Spleen (tissue), 7 donors: ENCODE results near the gene PPP2R3A.

Source experiments
- CTCF ChIP-seq, 11 experiments: fragments of 200-600 bp in 7 of 11; fragments of 450-650 bp in 4 of 11; sonication (generic) in 4 of 11; IDR thresholded peaks in 8 of 11; conservative IDR thresholded peaks in 3 of 11; 1 replicate in 7 of 11; 2 replicates in 4 of 11; pipeline versions ENCODE4 v1.4.0 to v1.8.0; 2016 to 2021; ENCODE audit warnings: antibody characterized with exemption in 11 of 11, inconsistent platforms in 4 of 11, mild to moderate bottlenecking in 1 of 11
- POLR2AphosphoS5 ChIP-seq, 3 donors: sonication (generic); formaldehyde crosslinking; IDR thresholded peaks; one replicate each; pipeline ENCODE4 v1.5.1; 2017; ENCODE audit warnings: antibody characterized with exemption in 3 of 3
- donor health status: DM: no; HTN: no; CAD: no; lungs with moderate emphysema.
- donor health status: DM: no; HTN: no; CAD: no.
- donor health status: DM: no; HTN: no; CAD: no.

GRCh38 chr3:136109499-136109898 lies 144.0 kb downstream of the PPP2R3A start:
- TF ChIP-seq CTCF (IDR thresholded peaks at IDR 0.05 in 8 of 11, conservative IDR thresholded peaks at IDR 0.05 in 3 of 11), result no peak
- no peak for TF ChIP-seq POLR2AphosphoS5 (IDR thresholded peaks at IDR 0.05)
